ENCODE data around the gene SLC27A3.

SLC27A3 gene

DNA sequence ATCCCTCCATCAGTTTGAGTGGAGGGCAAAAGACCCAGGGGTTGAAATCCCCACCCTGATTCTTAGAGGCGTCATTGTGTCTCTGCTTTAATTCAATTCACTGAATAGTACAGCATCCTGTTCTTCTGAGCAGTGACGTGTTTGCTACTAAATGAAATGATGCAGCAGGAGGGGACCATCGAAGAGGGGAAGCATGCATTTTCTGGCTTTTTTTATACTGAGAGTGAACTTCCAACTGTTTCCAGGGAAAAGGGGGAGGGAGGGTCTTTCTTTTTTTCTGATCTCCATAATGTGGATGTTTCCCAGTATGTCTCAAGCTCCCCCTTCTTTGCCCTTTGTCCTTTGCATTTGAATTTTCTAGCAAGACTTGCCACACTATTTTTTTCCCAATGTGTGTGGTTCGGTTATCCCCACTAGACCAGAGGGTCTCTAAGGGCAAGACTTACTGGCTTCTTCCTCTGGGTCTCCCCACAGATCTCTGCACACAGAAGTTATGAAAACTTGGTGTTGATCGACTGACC, 44.7 kb upstream of the SLC27A3 start:
- no peak overlapping the region for H2AFZ ChIP-seq (ENCODE audit: low read depth, low read length)
- H3K9ac ChIP-seq (ENCODE audit: low read length), result no peak overlapping the region
- H3K4me2 ChIP-seq (ENCODE audit: low read length), result 0 out of 2 replicates have a peak overlapping the region, but pooled peaks have one; percentile 4
- no peak overlapping the region for H3K27ac ChIP-seq (ENCODE audit: low read length)
- no peaks in the 10 kb centered on the region for H3K27me3 ChIP-seq (ENCODE audit: low read depth, low read length)
- no peaks in the 10 kb centered on the region for H4K20me1 ChIP-seq (ENCODE audit: insufficient read depth, low read length)
- H3K36me3 ChIP-seq (replicated peaks; ENCODE audit: low read depth, low read length), result peaks cover 21% of the 10 kb centered on the region
- H3K4me3 ChIP-seq (ENCODE audit: low read length), result no peak overlapping the region
- H3K9me3 ChIP-seq (ENCODE audit: insufficient read depth, low read length), result no peaks in the 10 kb centered on the region
- H3K4me1 ChIP-seq (ENCODE audit: low read length), result peaks cover 30% of the 10 kb centered on the region
- H3K79me2 ChIP-seq (ENCODE audit: low read length), result peaks cover 40% of the 10 kb centered on the region
- TF ChIP-seq EZH2phosphoT487 (IDR thresholded peaks at IDR 0.05; ENCODE audit: low read depth), result no peak

DNA sequence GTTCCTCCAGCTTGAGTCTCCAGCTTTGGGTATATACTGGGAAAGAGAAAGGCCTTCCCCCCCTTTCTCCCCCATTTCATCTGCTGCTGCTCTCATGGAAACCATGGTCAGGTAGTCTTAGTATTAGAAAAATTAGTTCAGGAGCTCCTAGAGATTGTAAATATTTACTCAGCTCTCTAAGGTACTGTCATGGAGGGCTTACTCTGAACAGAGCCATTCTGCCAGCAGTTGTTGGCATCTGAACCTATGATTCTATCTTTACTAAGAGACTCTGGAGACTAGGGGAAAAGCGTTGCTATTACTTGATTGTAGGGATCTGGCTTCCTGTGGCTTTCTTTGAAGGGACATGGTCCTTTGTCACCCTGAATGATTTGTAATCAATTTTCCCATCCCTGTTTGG, 41.2 kb upstream of the SLC27A3 start:
- no peak overlapping the region for H2AFZ ChIP-seq (ENCODE audit: low read depth, low read length)
- H3K4me3 ChIP-seq (ENCODE audit: low read length), result no peak overlapping the region
- H3K4me2 ChIP-seq (ENCODE audit: low read length), result no peak overlapping the region
- no peaks in the 10 kb centered on the region for H3K27me3 ChIP-seq (ENCODE audit: low read depth, low read length)
- peaks cover 28% of the 10 kb centered on the region for H3K4me1 ChIP-seq (ENCODE audit: low read length)
- peaks cover 34% of the 10 kb centered on the region for H3K79me2 ChIP-seq (ENCODE audit: low read length)
- TF ChIP-seq, protein P1, sequence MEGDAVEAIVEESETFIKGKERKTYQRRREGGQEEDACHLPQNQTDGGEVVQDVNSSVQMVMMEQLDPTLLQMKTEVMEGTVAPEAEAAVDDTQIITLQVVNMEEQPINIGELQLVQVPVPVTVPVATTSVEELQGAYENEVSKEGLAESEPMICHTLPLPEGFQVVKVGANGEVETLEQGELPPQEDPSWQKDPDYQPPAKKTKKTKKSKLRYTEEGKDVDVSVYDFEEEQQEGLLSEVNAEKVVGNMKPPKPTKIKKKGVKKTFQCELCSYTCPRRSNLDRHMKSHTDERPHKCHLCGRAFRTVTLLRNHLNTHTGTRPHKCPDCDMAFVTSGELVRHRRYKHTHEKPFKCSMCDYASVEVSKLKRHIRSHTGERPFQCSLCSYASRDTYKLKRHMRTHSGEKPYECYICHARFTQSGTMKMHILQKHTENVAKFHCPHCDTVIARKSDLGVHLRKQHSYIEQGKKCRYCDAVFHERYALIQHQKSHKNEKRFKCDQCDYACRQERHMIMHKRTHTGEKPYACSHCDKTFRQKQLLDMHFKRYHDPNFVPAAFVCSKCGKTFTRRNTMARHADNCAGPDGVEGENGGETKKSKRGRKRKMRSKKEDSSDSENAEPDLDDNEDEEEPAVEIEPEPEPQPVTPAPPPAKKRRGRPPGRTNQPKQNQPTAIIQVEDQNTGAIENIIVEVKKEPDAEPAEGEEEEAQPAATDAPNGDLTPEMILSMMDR (IDR thresholded peaks at IDR 0.05; ENCODE audit: low read depth, low read length), result no peak
- TF ChIP-seq EZH2phosphoT487 (IDR thresholded peaks at IDR 0.05; ENCODE audit: low read depth), result no peak
- no peaks in the 10 kb centered on the region for H3K9me3 ChIP-seq (ENCODE audit: insufficient read depth, low read length)
- peaks cover 26% of the 10 kb centered on the region for H3K36me3 ChIP-seq (replicated peaks; ENCODE audit: low read depth, low read length)
- H4K20me1 ChIP-seq (ENCODE audit: insufficient read depth, low read length), result 0 out of 2 replicates have a peak, but pooled peaks cover 4% of the 10 kb centered on the region
- no peak overlapping the region for H3K9ac ChIP-seq (ENCODE audit: low read length)
- H3K27ac ChIP-seq (ENCODE audit: low read length), result no peak overlapping the region

DNA sequence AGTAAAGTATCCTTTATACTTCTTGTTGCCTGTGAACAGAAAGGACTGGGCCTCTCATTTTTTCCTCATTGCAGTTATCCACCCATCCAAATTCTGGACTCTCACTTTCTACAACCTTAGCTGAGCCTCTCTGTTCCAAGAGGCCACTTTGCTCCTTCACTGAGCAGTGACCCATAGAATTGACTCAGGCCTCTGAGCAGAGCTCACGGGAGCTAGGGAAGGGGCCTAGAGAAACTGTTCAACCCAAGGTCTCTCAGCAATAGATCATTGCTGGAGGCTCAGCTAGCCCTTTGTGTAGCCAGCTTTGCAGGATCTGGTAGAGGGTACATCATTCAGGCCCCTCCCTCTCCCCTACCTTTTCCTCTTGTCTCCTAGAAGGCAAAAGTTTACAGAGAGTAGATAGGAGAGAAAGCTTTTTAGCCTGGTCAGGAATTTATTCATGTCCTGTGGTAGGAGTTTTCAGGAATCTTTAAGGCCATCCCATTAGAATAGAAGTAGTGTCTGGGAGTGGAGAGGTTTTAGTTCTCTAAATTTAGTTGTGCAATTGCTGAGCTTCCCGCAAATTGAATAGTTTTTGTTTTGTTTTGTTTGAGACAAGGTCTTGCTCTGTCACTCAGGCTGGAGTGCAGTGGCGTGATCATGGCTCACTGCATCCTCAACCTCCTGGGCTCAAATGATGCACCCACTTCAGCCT, 40.7 kb upstream of the SLC27A3 start:
- no peak for TF ChIP-seq EZH2phosphoT487 (IDR thresholded peaks at IDR 0.05; ENCODE audit: low read depth)
- TF ChIP-seq, protein P1 (IDR thresholded peaks at IDR 0.05; ENCODE audit: low read depth, low read length), result no peak
- Histone ChIP-seq H3K4me2 (ENCODE audit: low read length) (no peak overlapping the region), H3K79me2 (ENCODE audit: low read length) (peaks cover 28% of the 10 kb centered on the region), H3K27ac (ENCODE audit: low read length) (no peak overlapping the region), H2AFZ (ENCODE audit: low read depth, low read length) (no peak overlapping the region), H3K36me3 (replicated peaks; ENCODE audit: low read depth, low read length) (peaks cover 26% of the 10 kb centered on the region), H3K4me3 (ENCODE audit: low read length) (no peak overlapping the region), H3K4me1 (ENCODE audit: low read length) (peaks cover 22% of the 10 kb centered on the region), H3K9ac (ENCODE audit: low read length) (no peak overlapping the region), H3K27me3 (ENCODE audit: low read depth, low read length) (no peaks in the 10 kb centered on the region), H3K9me3 (ENCODE audit: insufficient read depth, low read length) (no peaks in the 10 kb centered on the region), H4K20me1 (ENCODE audit: insufficient read depth, low read length) (0 out of 2 replicates have a peak, but pooled peaks cover 4% of the 10 kb centered on the region)

DNA sequence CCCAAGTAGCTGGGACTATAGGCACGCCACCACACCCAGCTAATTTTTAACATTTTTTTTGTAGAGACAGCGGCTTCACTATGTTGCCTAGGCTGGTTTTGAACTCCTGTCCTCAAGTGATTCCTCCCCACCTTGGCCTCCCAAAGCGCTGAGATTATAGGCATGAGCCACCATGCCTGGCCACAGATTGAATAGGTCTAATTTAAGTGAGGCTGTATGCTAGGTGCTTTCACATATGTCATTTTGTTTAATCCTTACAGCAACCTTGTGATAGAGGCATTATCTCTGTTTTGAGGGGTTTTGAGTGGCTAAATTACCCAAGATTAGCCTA, 40.2 kb upstream of the SLC27A3 start:
- Histone ChIP-seq H3K27me3 (ENCODE audit: low read depth, low read length) (no peaks in the 10 kb centered on the region), H3K9ac (ENCODE audit: low read length) (no peak overlapping the region), H3K9me3 (ENCODE audit: insufficient read depth, low read length) (no peaks in the 10 kb centered on the region), H3K4me2 (ENCODE audit: low read length) (no peak overlapping the region), H3K4me3 (ENCODE audit: low read length) (no peak overlapping the region), H4K20me1 (ENCODE audit: insufficient read depth, low read length) (0 out of 2 replicates have a peak, but pooled peaks cover 4% of the 10 kb centered on the region), H3K79me2 (ENCODE audit: low read length) (peaks cover 23% of the 10 kb centered on the region), H2AFZ (ENCODE audit: low read depth, low read length) (no peak overlapping the region), H3K4me1 (ENCODE audit: low read length) (peaks cover 19% of the 10 kb centered on the region), H3K36me3 (replicated peaks; ENCODE audit: low read depth, low read length) (peaks cover 26% of the 10 kb centered on the region), H3K27ac (ENCODE audit: low read length) (no peak overlapping the region)
- TF ChIP-seq, protein P1 (IDR thresholded peaks at IDR 0.05; ENCODE audit: low read depth, low read length), result no peak
- no peak for TF ChIP-seq EZH2phosphoT487 (IDR thresholded peaks at IDR 0.05; ENCODE audit: low read depth)
